Epithelial cell of proximal tubule (primary cell): ENCODE results near the gene VAV1. TPM values are rescaled to one million over a fixed set of nuclear protein-coding genes. Genes with fewer than 3 reads are reported as not detected.

Experiments used
- DNase-seq: peaks from one replicate; pipeline ENCODE4 v3.0.0-alpha.2; 2011; ENCODE audit warnings: low read depth
- H3K4me3 ChIP-seq: 2 replicates; pipeline ENCODE4 v1.5.1; 2011; ENCODE audit warnings: low read depth, mild to moderate bottlenecking, low read length
- total RNA-seq: library from RNA; depleted of rRNA; stranded (reverse); fragments of >200 nt; gene quantifications from 2 replicates; pipeline ENCODE4 v1.2.3, GENCODE V29; 2015
- TF ChIP-seq, protein P1 (sequence below): conservative IDR thresholded peaks from 2 replicates; pipeline ENCODE4 v1.5.1; 2012; ENCODE audit warnings: low read depth, mild to moderate bottlenecking, low read length

VAV1 gene
- total RNA-seq, 1 donor from 2014 or later: 1.3 TPM

DNA sequence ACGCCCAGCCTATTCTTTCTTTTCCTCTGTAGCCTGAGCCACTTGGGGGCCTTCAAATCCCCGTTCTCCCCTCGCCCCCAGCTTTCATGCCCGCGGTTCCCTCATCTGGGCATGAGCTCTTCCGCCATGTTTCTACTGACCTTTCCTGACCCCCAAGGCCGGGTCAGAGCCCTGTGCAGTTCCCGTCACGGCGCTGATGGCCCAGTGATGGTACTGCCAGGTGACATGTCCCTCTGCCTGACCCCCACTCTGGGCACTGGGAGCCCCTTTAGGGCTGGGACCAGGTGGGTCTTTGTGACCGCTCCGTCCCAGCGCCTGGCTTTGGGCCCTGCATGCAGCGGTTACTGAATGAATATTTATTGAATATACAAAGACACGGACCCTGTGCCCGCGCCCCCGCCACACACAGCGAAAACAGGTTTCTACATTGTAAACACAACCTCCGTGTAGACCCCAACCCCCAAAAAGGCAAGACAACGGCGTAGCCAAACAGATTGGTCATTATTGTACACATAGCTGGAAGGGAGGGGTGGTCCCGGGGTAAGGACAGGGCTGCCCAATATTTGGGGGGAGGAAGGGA, 42.8 kb upstream of the VAV1 start:
- TF ChIP-seq, protein P1, sequence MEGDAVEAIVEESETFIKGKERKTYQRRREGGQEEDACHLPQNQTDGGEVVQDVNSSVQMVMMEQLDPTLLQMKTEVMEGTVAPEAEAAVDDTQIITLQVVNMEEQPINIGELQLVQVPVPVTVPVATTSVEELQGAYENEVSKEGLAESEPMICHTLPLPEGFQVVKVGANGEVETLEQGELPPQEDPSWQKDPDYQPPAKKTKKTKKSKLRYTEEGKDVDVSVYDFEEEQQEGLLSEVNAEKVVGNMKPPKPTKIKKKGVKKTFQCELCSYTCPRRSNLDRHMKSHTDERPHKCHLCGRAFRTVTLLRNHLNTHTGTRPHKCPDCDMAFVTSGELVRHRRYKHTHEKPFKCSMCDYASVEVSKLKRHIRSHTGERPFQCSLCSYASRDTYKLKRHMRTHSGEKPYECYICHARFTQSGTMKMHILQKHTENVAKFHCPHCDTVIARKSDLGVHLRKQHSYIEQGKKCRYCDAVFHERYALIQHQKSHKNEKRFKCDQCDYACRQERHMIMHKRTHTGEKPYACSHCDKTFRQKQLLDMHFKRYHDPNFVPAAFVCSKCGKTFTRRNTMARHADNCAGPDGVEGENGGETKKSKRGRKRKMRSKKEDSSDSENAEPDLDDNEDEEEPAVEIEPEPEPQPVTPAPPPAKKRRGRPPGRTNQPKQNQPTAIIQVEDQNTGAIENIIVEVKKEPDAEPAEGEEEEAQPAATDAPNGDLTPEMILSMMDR: no peak
- no peak overlapping the region for H3K4me3 ChIP-seq
- no peak for DNase-seq

DNA sequence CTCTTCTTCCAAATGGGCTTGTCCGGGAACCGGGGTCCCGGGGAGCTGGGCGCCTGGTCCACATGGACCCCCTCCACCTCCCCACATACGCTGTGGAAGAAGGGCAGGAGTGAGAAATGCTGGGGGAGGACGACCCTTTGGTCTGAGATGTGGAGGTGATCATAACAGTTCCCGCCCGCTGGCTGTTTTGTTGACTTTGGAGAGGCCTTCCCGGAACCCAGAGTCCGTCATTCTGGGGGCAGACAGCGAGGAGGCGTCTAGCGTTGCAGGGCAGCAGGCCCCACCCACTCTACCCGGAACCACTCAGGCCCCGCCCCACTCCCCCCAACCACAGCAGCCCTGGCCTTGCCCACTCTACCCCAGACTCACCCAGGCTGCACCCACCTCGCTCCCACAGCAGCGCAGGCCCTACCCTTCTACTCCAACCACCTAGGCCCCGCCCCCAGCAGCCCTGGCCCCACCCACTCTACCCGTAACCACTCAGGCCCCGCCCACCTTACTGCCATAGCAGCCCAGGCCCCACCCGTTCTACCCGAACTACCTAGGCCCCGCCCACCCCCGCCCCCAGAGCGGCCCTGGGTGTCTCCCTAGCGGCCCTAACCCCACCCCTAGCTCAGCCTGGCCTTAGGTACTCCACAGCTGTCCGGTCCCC, 42.2 kb upstream of the VAV1 start:
- TF ChIP-seq, protein P1: no peak
- DNase-seq: no peak
- no peak overlapping the region for H3K4me3 ChIP-seq

DNA sequence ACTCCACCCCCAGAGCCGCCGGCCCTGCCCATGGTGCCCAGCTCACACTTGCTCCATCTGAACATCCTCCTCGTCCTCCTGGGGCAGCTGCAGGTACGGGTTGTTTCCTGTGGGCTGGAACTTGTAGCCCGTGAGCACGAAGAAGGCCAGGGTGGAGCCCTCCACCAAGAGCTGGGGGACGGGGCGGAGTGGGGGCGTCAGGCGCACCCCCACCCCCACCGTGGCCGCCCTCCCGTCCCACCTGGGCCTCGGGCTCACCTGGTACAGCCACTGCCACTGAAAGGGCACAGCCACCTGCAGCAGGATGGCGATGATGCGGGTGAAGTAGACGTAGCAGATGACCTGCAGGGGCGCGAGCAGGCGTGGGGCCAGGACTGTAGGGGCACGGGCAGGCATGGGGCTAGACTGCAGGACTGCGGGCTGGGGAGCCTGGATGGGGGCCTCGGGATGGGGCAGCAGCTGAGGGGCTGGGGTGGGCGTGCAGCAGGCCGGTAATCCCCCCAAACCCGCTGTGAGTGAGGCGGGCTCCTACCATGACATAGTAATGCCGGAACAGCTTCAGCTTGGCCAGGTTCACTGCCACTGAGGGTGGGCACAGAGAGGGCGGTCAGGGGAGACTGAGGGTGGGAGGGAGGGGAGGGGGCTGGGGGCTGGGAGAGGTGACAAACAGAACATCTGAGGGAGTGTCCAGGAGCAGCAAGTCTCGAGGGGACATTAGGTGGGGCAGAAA, 41.4 kb upstream of the VAV1 start:
- TF ChIP-seq, protein P1: no peak
- no peak for DNase-seq
- H3K4me3 ChIP-seq: no peak overlapping the region

DNA sequence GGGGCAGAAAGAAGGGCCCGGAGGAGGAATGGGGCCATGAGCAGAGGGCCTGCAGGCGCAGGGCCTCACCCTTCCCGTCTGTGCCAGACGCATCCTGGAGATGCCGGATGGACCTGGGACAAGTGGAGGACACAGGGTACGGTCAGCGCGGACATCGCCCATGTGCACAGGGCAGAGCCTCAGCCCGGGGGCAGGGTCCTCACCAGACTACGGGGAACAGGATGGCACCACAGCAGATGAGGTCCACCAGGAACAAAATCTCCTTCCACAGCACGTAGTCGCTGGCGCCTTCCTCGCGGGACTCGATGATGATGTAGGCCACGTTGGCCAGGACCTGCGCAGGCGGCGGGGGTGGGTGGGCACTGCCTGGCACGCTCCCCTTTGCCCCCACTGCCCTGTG, 40.7 kb upstream of the VAV1 start:
- DNase-seq: no peak
- TF ChIP-seq, protein P1: no peak
- H3K4me3 ChIP-seq: no peak overlapping the region

DNA sequence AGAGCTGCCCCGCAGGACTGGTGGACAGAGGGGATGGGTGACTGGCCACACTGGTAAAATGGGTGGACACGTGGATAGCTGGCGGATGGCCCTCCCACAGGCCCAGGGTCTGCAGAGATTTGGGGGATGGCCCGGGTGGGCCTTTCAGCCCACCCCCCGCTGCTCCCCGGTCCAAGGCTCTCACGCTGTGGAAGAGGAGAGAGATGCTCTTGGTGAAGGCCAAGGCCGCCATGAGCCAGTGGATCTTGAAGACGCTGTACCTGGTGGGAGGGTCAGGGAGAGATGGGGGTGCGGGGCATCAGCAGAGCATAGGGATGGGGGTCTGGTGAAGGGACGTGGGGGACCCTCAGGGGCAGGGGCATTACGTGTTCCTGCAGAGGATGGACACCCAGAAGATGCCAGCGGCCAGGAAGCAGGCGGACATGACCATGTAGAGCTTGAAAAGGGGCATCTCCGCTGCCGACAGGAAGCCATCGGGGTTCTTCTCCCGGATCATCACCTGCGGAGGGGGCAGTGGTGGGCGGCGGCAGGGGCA, 39.6 kb upstream of the VAV1 start:
- no peak overlapping the region for H3K4me3 ChIP-seq
- TF ChIP-seq, protein P1: no peak
- DNase-seq: no peak

DNA sequence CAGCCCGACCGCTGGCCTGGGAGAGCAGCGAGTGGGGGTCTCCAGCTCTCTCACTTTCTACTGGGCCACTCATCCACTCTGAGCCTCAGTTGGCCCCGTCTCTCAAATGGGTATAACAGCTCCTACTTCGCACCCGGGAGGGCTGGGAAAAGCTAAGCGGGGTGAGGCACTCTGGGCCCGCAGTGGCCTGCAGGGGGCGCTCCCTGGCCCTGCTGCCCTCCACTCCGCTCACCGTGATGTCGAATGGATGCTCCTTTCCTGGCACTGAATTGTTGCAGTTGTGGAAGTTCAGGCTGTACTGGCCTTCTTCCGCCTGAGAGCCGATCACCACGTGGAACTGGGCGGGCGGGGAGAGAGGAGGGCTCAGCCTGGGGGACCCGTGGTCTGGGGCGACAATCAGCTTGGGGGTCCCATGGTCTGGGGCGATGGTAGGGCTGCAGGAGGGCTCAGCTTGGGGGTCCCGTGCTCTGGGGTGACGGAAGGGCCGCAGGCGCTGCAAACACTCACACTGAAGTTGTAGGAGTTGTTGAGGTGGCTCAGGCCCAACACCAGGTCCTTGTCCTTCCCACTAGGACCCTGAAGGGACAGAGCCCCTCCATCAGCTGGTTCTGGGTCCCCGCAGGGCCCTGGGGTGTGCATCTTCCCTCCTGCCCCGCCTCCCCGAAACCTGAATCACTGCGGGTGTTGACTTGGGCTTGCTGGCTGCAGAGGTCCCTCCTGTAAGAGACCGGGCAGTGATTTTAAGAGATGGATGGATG, 39.0 kb upstream of the VAV1 start:
- no peak overlapping the region for H3K4me3 ChIP-seq
- DNase-seq: no peak
- TF ChIP-seq, protein P1: peak; percentile 27
